Caco-2 (cell line): ENCODE measurements around the gene HDAC4. TPM values are rescaled to one million over a fixed set of nuclear protein-coding genes. Genes with fewer than 3 reads are reported as not detected.

Experiments used
- BruUV-seq: library from RNA; stranded (reverse); fragments of 400-500 nt; replicated peaks from 2 replicates; lab custom pipeline; 2021; lab: Mats Ljungman, UMichigan
- CTCF ChIA-PET: fragments of 300-600 bp; sonication (Branson Sonifier 250); formaldehyde crosslinking; loops from one replicate; lab custom pipeline; 2022; ENCODE audit warnings: antibody characterized with exemption; lab: Charles Lee
- POLR2A ChIA-PET: fragments of 300-600 bp; sonication (Branson Sonifier 250); formaldehyde crosslinking; loops from one replicate; lab custom pipeline; 2022; ENCODE audit warnings: antibody characterized with exemption; lab: Charles Lee
- DNase-seq, 2 experiments: peaks; one replicate each; pipeline versions ENCODE4 v3.0.0 to v3.0.0-alpha.2; 2020 to 2022
- H3K27me3 ChIP-seq: replicated peaks from 2 replicates; pipeline ENCODE4 v1.6.0; 2011; ENCODE audit warnings: low read length; ENCODE audit not compliant: control insufficient read depth, insufficient read depth
- H3K36me3 ChIP-seq: 2 replicates; pipeline ENCODE4 v1.5.1; 2011; ENCODE audit warnings: low read length; ENCODE audit not compliant: control insufficient read depth, insufficient read depth
- H3K4me1 ChIP-seq: fragments of 250-450 bp; sonication (Bioruptor Pico); 2 replicates; pipeline ENCODE4 v1.5.1; 2020; ENCODE audit warnings: mild to moderate bottlenecking
- H3K4me3 ChIP-seq: 2 replicates; pipeline ENCODE4 v1.5.1; 2011; ENCODE audit warnings: low read depth, mild to moderate bottlenecking, control low read depth, low read length
- H3K9me3 ChIP-seq: fragments of 250-450 bp; sonication (Bioruptor Pico); 2 replicates; pipeline ENCODE4 v1.5.1; 2020; ENCODE audit warnings: mild to moderate bottlenecking, moderate library complexity
- H3K27ac Mint-ChIP-seq: one replicate; pipeline ENCODE4 v1.8.0; 2022; ENCODE audit warnings: mixed read lengths; ENCODE audit not compliant: unreplicated experiment
- H3K27me3 Mint-ChIP-seq: one replicate; pipeline ENCODE4 v1.8.0; 2022; ENCODE audit warnings: mixed read lengths; ENCODE audit not compliant: insufficient read depth, unreplicated experiment
- H3K36me3 Mint-ChIP-seq: one replicate; pipeline ENCODE4 v1.8.0; 2022; ENCODE audit warnings: mild to moderate bottlenecking, mixed read lengths; ENCODE audit not compliant: insufficient read depth, unreplicated experiment
- H3K4me1 Mint-ChIP-seq: one replicate; pipeline ENCODE4 v1.8.0; 2022; ENCODE audit warnings: low read depth, mixed read lengths; ENCODE audit not compliant: unreplicated experiment
- H3K4me3 Mint-ChIP-seq: one replicate; pipeline ENCODE4 v1.8.0; 2022; ENCODE audit warnings: mild to moderate bottlenecking, moderate library complexity, mixed read lengths; ENCODE audit not compliant: unreplicated experiment
- H3K9me3 Mint-ChIP-seq: one replicate; pipeline ENCODE4 v1.8.0; 2022; ENCODE audit warnings: mixed read lengths; ENCODE audit not compliant: unreplicated experiment
- intact Hi-C: fragments of 100-400 bp; cut with micrococcal nuclease; formaldehyde crosslinking; loops from one replicate; pipeline ENCODE4 v1.10.0; 2022; ENCODE audit not compliant: unreplicated experiment
- total RNA-seq: library from RNA; stranded (reverse); gene quantifications from 2 replicates; pipeline ENCODE4 v1.2.3, GENCODE V29; 2022
- TF ChIP-seq, protein P1 (sequence below), 2 experiments: fragments of 200-600 bp in 1 of 2; IDR thresholded peaks; 1 replicate in 1 of 2; 2 replicates in 1 of 2; pipeline versions ENCODE4 v1.5.1 to v1.8.0; 2011 to 2022; ENCODE audit warnings: antibody characterized with exemption in 1 of 2, control low read depth in 1 of 2, inconsistent platforms in 1 of 2, low read depth in 1 of 2, low read length in 1 of 2, mild to moderate bottlenecking in 1 of 2, moderate library complexity in 1 of 2; ENCODE audit not compliant: insufficient read depth in 1 of 2, severe bottlenecking in 1 of 2, unreplicated experiment in 1 of 2

Gene HDAC4
- total RNA-seq, 1 experiment from 2014 or later, result 15.5 TPM

DNA sequence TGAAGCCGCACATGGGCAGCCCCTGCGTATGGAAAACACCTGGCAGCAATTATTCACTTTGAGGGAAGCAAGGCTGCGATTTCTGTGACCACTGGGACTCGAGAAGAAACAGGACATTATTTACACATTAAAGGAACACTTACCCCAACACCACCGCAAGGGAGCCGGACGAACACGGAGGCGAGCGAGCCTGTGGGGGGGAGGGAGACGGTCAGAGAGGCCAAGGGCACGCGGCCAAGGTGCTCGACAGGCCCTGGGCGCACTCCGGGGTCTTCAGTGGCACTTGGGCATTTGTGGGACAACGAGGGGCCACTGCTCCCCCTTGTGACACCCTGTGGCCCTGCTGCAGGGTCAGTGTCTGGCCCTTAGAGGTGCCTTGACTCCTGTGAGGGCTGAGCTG is 306.0 kb downstream of the HDAC4 start:
- H3K4me3 ChIP-seq, result no peak overlapping the region
- no peak for DNase-seq
- CTCF ChIA-PET, result no interaction called here
- H3K27me3 ChIP-seq, result no peaks in the 10 kb centered on the region
- no peaks in the 10 kb centered on the region for H3K9me3 Mint-ChIP-seq
- BruUV-seq, result no TSS peak
- H3K4me3 Mint-ChIP-seq, result no peak overlapping the region
- intact Hi-C loops, result no loop called here
- TF ChIP-seq, protein P1, sequence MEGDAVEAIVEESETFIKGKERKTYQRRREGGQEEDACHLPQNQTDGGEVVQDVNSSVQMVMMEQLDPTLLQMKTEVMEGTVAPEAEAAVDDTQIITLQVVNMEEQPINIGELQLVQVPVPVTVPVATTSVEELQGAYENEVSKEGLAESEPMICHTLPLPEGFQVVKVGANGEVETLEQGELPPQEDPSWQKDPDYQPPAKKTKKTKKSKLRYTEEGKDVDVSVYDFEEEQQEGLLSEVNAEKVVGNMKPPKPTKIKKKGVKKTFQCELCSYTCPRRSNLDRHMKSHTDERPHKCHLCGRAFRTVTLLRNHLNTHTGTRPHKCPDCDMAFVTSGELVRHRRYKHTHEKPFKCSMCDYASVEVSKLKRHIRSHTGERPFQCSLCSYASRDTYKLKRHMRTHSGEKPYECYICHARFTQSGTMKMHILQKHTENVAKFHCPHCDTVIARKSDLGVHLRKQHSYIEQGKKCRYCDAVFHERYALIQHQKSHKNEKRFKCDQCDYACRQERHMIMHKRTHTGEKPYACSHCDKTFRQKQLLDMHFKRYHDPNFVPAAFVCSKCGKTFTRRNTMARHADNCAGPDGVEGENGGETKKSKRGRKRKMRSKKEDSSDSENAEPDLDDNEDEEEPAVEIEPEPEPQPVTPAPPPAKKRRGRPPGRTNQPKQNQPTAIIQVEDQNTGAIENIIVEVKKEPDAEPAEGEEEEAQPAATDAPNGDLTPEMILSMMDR (IDR thresholded peaks at IDR 0.05; ENCODE audit: insufficient read depth in 1 of 2, low read depth in 1 of 2, low read length in 1 of 2, severe bottlenecking in 1 of 2, unreplicated experiment in 1 of 2), result no peak
- H3K9me3 ChIP-seq, result no peaks in the 10 kb centered on the region
- POLR2A ChIA-PET, result no interaction called here
- no peaks in the 10 kb centered on the region for H3K27me3 Mint-ChIP-seq
- no peak overlapping the region for H3K27ac Mint-ChIP-seq
- H3K36me3 ChIP-seq, result no peaks in the 10 kb centered on the region
- H3K4me1 Mint-ChIP-seq, result no peaks in the 10 kb centered on the region
- H3K36me3 Mint-ChIP-seq, result peaks cover 4% of the 10 kb centered on the region
- H3K4me1 ChIP-seq, result no peaks in the 10 kb centered on the region

DNA sequence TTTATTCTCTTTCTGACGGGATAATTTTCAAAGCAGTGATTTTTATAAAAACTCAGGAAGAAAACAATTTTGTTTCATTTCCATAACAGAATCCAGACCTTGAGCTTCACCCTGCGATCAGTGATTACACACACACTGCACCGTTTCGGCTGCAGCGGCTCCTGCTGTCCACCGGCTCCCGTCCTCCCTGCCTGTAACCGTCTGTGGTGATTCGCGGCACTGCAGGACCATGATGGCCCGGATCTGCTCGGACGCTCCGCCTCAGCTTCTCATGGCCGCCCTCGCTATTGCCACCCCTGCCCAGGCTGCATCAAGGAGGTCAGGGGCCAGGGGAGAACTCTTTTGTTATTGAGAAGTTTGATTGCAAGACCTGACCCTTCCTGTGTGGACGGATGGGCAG is 306.9 kb downstream of the HDAC4 start:
- Mint-ChIP-seq H3K27me3 (no peaks in the 10 kb centered on the region), H3K27ac (no peak overlapping the region), H3K9me3 (no peaks in the 10 kb centered on the region), H3K36me3 (peaks cover 4% of the 10 kb centered on the region), H3K4me3 (no peak overlapping the region), H3K4me1 (no peaks in the 10 kb centered on the region)
- Histone ChIP-seq H3K27me3 (no peaks in the 10 kb centered on the region), H3K9me3 (no peaks in the 10 kb centered on the region), H3K4me3 (no peak overlapping the region), H3K4me1 (no peaks in the 10 kb centered on the region), H3K36me3 (no peaks in the 10 kb centered on the region)
- CTCF ChIA-PET, result no interaction called here
- TF ChIP-seq, protein P1 (IDR thresholded peaks at IDR 0.05; ENCODE audit: insufficient read depth in 1 of 2, low read depth in 1 of 2, low read length in 1 of 2, severe bottlenecking in 1 of 2, unreplicated experiment in 1 of 2), result no peak
- BruUV-seq, result no TSS peak
- intact Hi-C loops, result no loop called here
- DNase-seq, result no peak
- POLR2A ChIA-PET, result no interaction called here

DNA sequence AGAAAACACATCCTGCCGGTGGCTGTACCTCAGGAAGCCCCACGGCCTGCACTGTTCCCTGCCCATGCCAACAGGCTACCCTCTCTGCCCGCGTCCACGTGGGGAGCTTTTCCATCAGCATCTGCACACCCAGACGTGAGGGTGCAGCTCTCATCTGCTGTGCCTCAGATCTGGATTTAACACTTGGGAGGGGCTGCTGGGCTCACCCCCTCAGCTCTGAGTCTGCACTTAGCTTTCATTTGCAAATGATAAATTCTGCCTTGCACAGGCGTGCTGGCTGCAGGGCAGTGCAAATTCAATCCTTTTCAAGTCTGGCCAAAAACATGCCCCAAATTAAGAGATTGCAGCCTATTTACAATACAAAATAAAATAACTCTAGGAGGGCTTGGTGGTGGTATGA is 307.3 kb downstream of the HDAC4 start:
- Mint-ChIP-seq H3K9me3 (no peaks in the 10 kb centered on the region), H3K27me3 (no peaks in the 10 kb centered on the region), H3K4me1 (no peaks in the 10 kb centered on the region), H3K36me3 (peaks cover 4% of the 10 kb centered on the region), H3K4me3 (no peak overlapping the region), H3K27ac (no peak overlapping the region)
- no peak overlapping the region for H3K4me3 ChIP-seq
- POLR2A ChIA-PET, result no interaction called here
- no TSS peak for BruUV-seq
- no peaks in the 10 kb centered on the region for H3K9me3 ChIP-seq
- no peaks in the 10 kb centered on the region for H3K4me1 ChIP-seq
- CTCF ChIA-PET, result no interaction called here
- TF ChIP-seq, protein P1 (IDR thresholded peaks at IDR 0.05; ENCODE audit: insufficient read depth in 1 of 2, low read depth in 1 of 2, low read length in 1 of 2, severe bottlenecking in 1 of 2, unreplicated experiment in 1 of 2), result no peak
- H3K27me3 ChIP-seq, result no peaks in the 10 kb centered on the region
- intact Hi-C loops, result no loop called here
- no peaks in the 10 kb centered on the region for H3K36me3 ChIP-seq
- DNase-seq, result no peak
